Measurements from ENCODE around the gene BRSK1.

BRSK1 gene

DNA sequence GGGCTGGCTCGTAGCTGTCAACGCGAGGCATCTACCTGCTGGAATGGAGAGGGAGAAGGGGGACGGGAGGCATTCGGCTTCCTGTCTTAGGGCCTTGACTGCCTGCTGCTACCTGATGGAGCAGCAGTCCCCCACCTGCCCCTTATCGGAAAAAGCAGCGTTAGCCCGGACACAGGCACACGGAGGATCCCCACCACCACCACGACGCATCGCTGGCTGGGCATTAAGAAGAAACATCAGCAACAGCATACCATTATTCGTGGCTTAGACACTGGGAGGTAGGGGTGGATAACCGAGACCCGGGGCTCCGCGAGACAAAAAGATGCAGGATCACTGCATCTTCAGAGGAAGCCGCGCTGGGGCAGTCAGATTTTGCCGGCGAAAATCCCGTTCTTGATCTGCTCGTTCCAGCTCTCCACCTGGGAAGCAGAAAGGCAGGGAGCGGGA lies 69.6 kb downstream of the BRSK1 start:
- peak overlapping the region; percentile 96 for H3K18ac ChIP-seq (ENCODE audit: low read length)
- H2AK5ac ChIP-seq (ENCODE audit: low read depth, low read length) = no peak overlapping the region
- no peak overlapping the region for H3K27ac ChIP-seq (replicated peaks; ENCODE audit: low read length)
- H4K91ac ChIP-seq (ENCODE audit: low read depth, low read length, poor library complexity) = no peak overlapping the region
- peak overlapping the region; percentile 90 for H2AFZ ChIP-seq (ENCODE audit: low read length)
- no peak overlapping the region for H4K8ac ChIP-seq (ENCODE audit: low read depth, low read length)
- no peak overlapping the region for H2BK120ac ChIP-seq (ENCODE audit: low read depth, low read length)
- no CpG with 5 or more reads among the region's 24 CpGs for WGBS, 2 donors (ENCODE audit: extremely low coverage in 2 of 2, insufficient read length in 2 of 2, insufficient replicate concordance in 1 of 2)
- peak overlapping the region; percentile 80 for H3K4me2 ChIP-seq (ENCODE audit: insufficient read depth, low read length, poor library complexity, severe bottlenecking)
- H3K14ac ChIP-seq (ENCODE audit: low read length) = no peak overlapping the region
- DNase-seq (ENCODE audit: low spot score) = no peak
- no peaks in the 10 kb centered on the region for H3K9me3 ChIP-seq (replicated peaks in 1 of 2; ENCODE audit: control insufficient read depth in 2 of 2, insufficient read depth in 1 of 2, low read depth in 1 of 2, low read length in 2 of 2)
- no peak overlapping the region for H3K4ac ChIP-seq (ENCODE audit: low read length)
- H3K4me1 ChIP-seq (ENCODE audit: control insufficient read depth in 2 of 2, insufficient read depth in 1 of 2, low read depth in 1 of 2, low read length in 2 of 2) = peaks cover 11 to 16% of the 10 kb centered on the region in 2 donors
- H2BK12ac ChIP-seq (ENCODE audit: low read length) = no peak overlapping the region
- peak overlapping the region; percentile 44 to 81 for H3K4me3 ChIP-seq (ENCODE audit: low read length in 2 of 2)
- peaks cover 0 to 4% of the 10 kb centered on the region in 2 donors for H3K36me3 ChIP-seq (replicated peaks in 1 of 2; ENCODE audit: control insufficient read depth in 2 of 2, insufficient read depth in 2 of 2, low read length in 2 of 2)
- peak overlapping the region; percentile 75 for H3K23ac ChIP-seq (ENCODE audit: low read depth, low read length, poor library complexity)
- H3K9ac ChIP-seq (ENCODE audit: low read depth, low read length, poor library complexity) = peak overlapping the region; percentile 92
- H2BK15ac ChIP-seq (ENCODE audit: low read length) = peak overlapping the region; percentile 41
- no peaks in the 10 kb centered on the region for H3K79me1 ChIP-seq (ENCODE audit: low read depth, low read length)
- H2BK5ac ChIP-seq (ENCODE audit: low read length) = no peak overlapping the region
- H3K27me3 ChIP-seq (ENCODE audit: control insufficient read depth in 3 of 3, insufficient read depth in 3 of 3, low read depth in 1 of 3, low read length in 3 of 3) = peaks cover 7 to 59% (median 56%) of the 10 kb centered on the region in 3 experiments

DNA sequence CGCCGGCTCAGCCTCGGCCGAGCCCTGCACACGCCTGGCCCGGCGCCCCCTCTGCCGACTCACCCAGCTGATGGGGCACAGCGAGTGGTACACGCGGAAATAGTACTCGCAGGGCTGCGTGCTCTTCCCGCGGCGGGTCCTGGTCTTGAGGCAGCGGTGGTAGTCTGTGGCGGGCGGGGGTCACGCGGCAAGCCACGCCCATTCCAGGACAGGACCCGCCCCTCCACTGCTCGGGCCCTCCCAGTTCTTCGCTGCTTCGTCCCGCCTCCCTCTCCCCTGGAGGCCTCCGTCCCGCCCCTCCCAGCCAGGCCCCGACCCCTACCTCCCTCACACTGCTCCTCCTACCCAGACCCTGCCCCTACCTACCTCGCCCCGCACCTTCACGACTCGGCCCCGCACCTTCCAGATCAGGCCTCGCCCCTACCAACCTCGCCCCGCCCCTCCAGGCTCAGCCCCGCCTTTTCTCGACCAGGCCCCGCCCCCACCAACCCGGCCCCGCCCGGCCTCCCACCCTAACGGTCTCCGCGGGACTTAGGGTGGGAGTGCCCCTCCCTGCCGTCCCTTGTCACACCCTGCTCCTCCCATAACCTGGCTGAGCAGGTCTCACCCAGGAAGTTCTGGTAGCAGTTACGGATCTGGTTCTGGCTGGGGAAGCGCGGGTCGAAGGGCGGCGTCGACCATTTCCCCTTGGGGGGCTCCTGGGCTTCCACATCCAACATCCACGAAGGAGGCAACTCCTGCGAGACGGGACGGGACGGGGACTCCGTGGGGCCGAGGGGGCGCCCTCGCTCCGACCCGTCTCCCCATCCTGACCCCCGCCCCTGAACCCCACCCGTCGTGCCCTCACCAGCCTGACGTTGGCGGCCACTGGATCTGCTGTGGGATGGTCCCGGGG lies 70.3 kb downstream of the BRSK1 start:
- Histone ChIP-seq H3K4me2 (ENCODE audit: insufficient read depth, low read length, poor library complexity, severe bottlenecking) (peak overlapping the region; percentile 80), H3K79me1 (ENCODE audit: low read depth, low read length) (no peaks in the 10 kb centered on the region), H2BK12ac (ENCODE audit: low read length) (no peak overlapping the region), H4K8ac (ENCODE audit: low read depth, low read length) (no peak overlapping the region), H3K4me3 (ENCODE audit: low read length in 2 of 2) (peak overlapping the region; percentile 44 to 81), H2BK5ac (ENCODE audit: low read length) (peak overlapping the region; percentile 35), H3K4ac (ENCODE audit: low read length) (no peak overlapping the region), H3K14ac (ENCODE audit: low read length) (peak overlapping the region; percentile 44), H3K27me3 (ENCODE audit: control insufficient read depth in 3 of 3, insufficient read depth in 3 of 3, low read depth in 1 of 3, low read length in 3 of 3) (peaks cover 7 to 65% (median 56%) of the 10 kb centered on the region in 3 experiments), H3K4me1 (ENCODE audit: control insufficient read depth in 2 of 2, insufficient read depth in 1 of 2, low read depth in 1 of 2, low read length in 2 of 2) (peaks cover 7 to 12% of the 10 kb centered on the region in 2 donors), H3K27ac (replicated peaks; ENCODE audit: low read length) (no peak overlapping the region), H3K36me3 (replicated peaks in 1 of 2; ENCODE audit: control insufficient read depth in 2 of 2, insufficient read depth in 2 of 2, low read length in 2 of 2) (no peaks in the 10 kb centered on the region), H4K91ac (ENCODE audit: low read depth, low read length, poor library complexity) (no peak overlapping the region), H2BK120ac (ENCODE audit: low read depth, low read length) (no peak overlapping the region), H3K9me3 (replicated peaks in 1 of 2; ENCODE audit: control insufficient read depth in 2 of 2, insufficient read depth in 1 of 2, low read depth in 1 of 2, low read length in 2 of 2) (no peaks in the 10 kb centered on the region), H2BK15ac (ENCODE audit: low read length) (peak overlapping the region; percentile 84), H2AK5ac (ENCODE audit: low read depth, low read length) (peak overlapping the region; percentile 89), H3K18ac (ENCODE audit: low read length) (peak overlapping the region; percentile 96), H3K9ac (ENCODE audit: low read depth, low read length, poor library complexity) (peak overlapping the region; percentile 92), H3K23ac (ENCODE audit: low read depth, low read length, poor library complexity) (peak overlapping the region; percentile 75), H2AFZ (ENCODE audit: low read length) (peak overlapping the region; percentile 90)
- DNase-seq (ENCODE audit: low spot score) = no peak
- no CpG with 5 or more reads among the region's 72 CpGs for WGBS, 2 donors (ENCODE audit: extremely low coverage in 2 of 2, insufficient read length in 2 of 2, insufficient replicate concordance in 1 of 2)

- Histone ChIP-seq H3K27ac (replicated peaks; ENCODE audit: low read length) (no peak within 1 kb of the TSS), H3K27me3 (ENCODE audit: control insufficient read depth in 3 of 3, insufficient read depth in 3 of 3, low read depth in 1 of 3, low read length in 3 of 3) (peaks cover 7 to 65% (median 56%) of the 10 kb centered on the region in 3 experiments), H3K4me2 (ENCODE audit: insufficient read depth, low read length, poor library complexity, severe bottlenecking) (peak within 1 kb of the TSS; percentile 80), H2BK120ac (ENCODE audit: low read depth, low read length) (no peak within 1 kb of the TSS), H3K4me3 (ENCODE audit: low read length in 2 of 2) (peak within 1 kb of the TSS; percentile 44 to 81), H2BK15ac (ENCODE audit: low read length) (peak within 1 kb of the TSS; percentile 84), H2BK5ac (ENCODE audit: low read length) (peak within 1 kb of the TSS; percentile 35), H3K9me3 (replicated peaks in 1 of 2; ENCODE audit: control insufficient read depth in 2 of 2, insufficient read depth in 1 of 2, low read depth in 1 of 2, low read length in 2 of 2) (no peaks in the 10 kb centered on the region), H3K4ac (ENCODE audit: low read length) (no peak within 1 kb of the TSS), H2AFZ (ENCODE audit: low read length) (peak within 1 kb of the TSS; percentile 90), H3K23ac (ENCODE audit: low read depth, low read length, poor library complexity) (peak within 1 kb of the TSS; percentile 75), H4K8ac (ENCODE audit: low read depth, low read length) (no peak within 1 kb of the TSS), H4K91ac (ENCODE audit: low read depth, low read length, poor library complexity) (no peak within 1 kb of the TSS), H3K36me3 (replicated peaks in 1 of 2; ENCODE audit: control insufficient read depth in 2 of 2, insufficient read depth in 2 of 2, low read length in 2 of 2) (no peaks in the 10 kb centered on the region), H2AK5ac (ENCODE audit: low read depth, low read length) (peak within 1 kb of the TSS; percentile 89), H3K79me1 (ENCODE audit: low read depth, low read length) (no peaks in the 10 kb centered on the region), H3K4me1 (ENCODE audit: control insufficient read depth in 2 of 2, insufficient read depth in 1 of 2, low read depth in 1 of 2, low read length in 2 of 2) (peaks cover 7 to 10% of the 10 kb centered on the region in 2 donors), H3K18ac (ENCODE audit: low read length) (peak within 1 kb of the TSS; percentile 96), H2BK12ac (ENCODE audit: low read length) (no peak within 1 kb of the TSS), H3K9ac (ENCODE audit: low read depth, low read length, poor library complexity) (peak within 1 kb of the TSS; percentile 92), H3K14ac (ENCODE audit: low read length) (peak within 1 kb of the TSS; percentile 44)
- WGBS, 2 donors (ENCODE audit: extremely low coverage in 2 of 2, insufficient read length in 2 of 2, insufficient replicate concordance in 1 of 2) = no CpG with 5 or more reads among the region's 43 CpGs
- no peak for DNase-seq (ENCODE audit: low spot score)
Observed at GRCh38 chr19:55354698-55355212, 71.0 kb downstream of the BRSK1 start, which contains the start of gene COX6B2. Gene COX6B2, minus strand, starts transcription at chr19:55354719. Its CDS starts 198 bp downstream, at chr19:55354521.
